H9 (cell line): Measurements from ENCODE around the gene RNF32. TPM values are rescaled to one million over a fixed set of nuclear protein-coding genes. Genes with fewer than 3 reads are reported as not detected.

Experiments used
- DNase-seq: peaks from one replicate; pipeline ENCODE4 v3.0.0-alpha.2; 2017
- H2AFZ ChIP-seq: one replicate; pipeline ENCODE4 v1.6.1; 2013; ENCODE audit warnings: mild to moderate bottlenecking, low read length, control low read depth, moderate library complexity
- H2AK5ac ChIP-seq: 2 replicates; pipeline ENCODE4 v1.6.1; 2013; ENCODE audit warnings: low read length, control low read depth, mixed read lengths; ENCODE audit not compliant: insufficient read length
- H2BK120ac ChIP-seq: one replicate; pipeline ENCODE4 v1.6.1; 2013; ENCODE audit warnings: low read depth, mild to moderate bottlenecking, low read length, control low read depth, inconsistent platforms; ENCODE audit not compliant: poor library complexity, severe bottlenecking
- H2BK12ac ChIP-seq: 2 replicates; pipeline ENCODE4 v1.6.1; 2013; ENCODE audit warnings: low read length, control low read depth, mixed read lengths, low read depth; ENCODE audit not compliant: insufficient read length
- H2BK15ac ChIP-seq: 2 replicates; pipeline ENCODE4 v1.6.1; 2013; ENCODE audit warnings: low read depth, low read length, control low read depth
- H2BK20ac ChIP-seq: one replicate; pipeline ENCODE4 v1.6.1; 2013; ENCODE audit warnings: low read depth, mild to moderate bottlenecking, low read length, control low read depth, inconsistent platforms; ENCODE audit not compliant: poor library complexity, severe bottlenecking
- H2BK5ac ChIP-seq: 2 replicates; pipeline ENCODE4 v1.6.1; 2013; ENCODE audit warnings: low read length, control low read depth, mixed read lengths; ENCODE audit not compliant: insufficient read length
- H3K14ac ChIP-seq: 2 replicates; pipeline ENCODE4 v1.6.1; 2013; ENCODE audit warnings: low read length, control low read depth; ENCODE audit not compliant: insufficient read depth
- H3K18ac ChIP-seq: 2 replicates; pipeline ENCODE4 v1.6.1; 2013; ENCODE audit warnings: low read depth, mild to moderate bottlenecking, mixed read lengths, low read length, control low read depth; ENCODE audit not compliant: insufficient read length
- H3K23ac ChIP-seq: 2 replicates; pipeline ENCODE4 v1.6.1; 2013; ENCODE audit warnings: low read length, control low read depth, mixed read lengths, low read depth; ENCODE audit not compliant: insufficient read length
- H3K23me2 ChIP-seq: 2 replicates; pipeline ENCODE4 v1.6.1; 2013; ENCODE audit warnings: low read depth, mild to moderate bottlenecking, mixed read lengths, low read length, control low read depth; ENCODE audit not compliant: insufficient read length, poor library complexity, severe bottlenecking
- H3K27ac ChIP-seq: 2 replicates; pipeline ENCODE4 v1.5.1; 2013; ENCODE audit warnings: low read length, control low read depth, mixed read lengths, low read depth; ENCODE audit not compliant: insufficient read length
- H3K27me3 ChIP-seq: 2 replicates; pipeline ENCODE4 v1.6.1; 2013; ENCODE audit warnings: low read length, control low read depth, inconsistent platforms; ENCODE audit not compliant: insufficient read depth
- H3K4ac ChIP-seq: 2 replicates; pipeline ENCODE4 v1.6.1; 2013; ENCODE audit warnings: low read depth, mild to moderate bottlenecking, control low read depth, inconsistent platforms, low read length, moderate library complexity
- H3K4me1 ChIP-seq: 2 replicates; pipeline ENCODE4 v1.6.1; 2013; ENCODE audit warnings: low read length, control low read depth, inconsistent platforms; ENCODE audit not compliant: insufficient read depth
- H3K4me2 ChIP-seq: 2 replicates; pipeline ENCODE4 v1.6.1; 2013; ENCODE audit warnings: low read length, control low read depth, mixed read lengths; ENCODE audit not compliant: insufficient read length, insufficient read depth
- H3K56ac ChIP-seq: 2 replicates; pipeline ENCODE4 v1.6.1; 2013; ENCODE audit warnings: low read depth, mild to moderate bottlenecking, mixed read lengths, low read length, control low read depth; ENCODE audit not compliant: insufficient read length
- H3K79me1 ChIP-seq: 2 replicates; pipeline ENCODE4 v1.6.1; 2013; ENCODE audit warnings: low read depth, mild to moderate bottlenecking, moderate library complexity, low read length, control low read depth, inconsistent platforms; ENCODE audit not compliant: insufficient read depth, poor library complexity, severe bottlenecking
- H3K79me2 ChIP-seq: 2 replicates; pipeline ENCODE4 v1.6.1; 2013; ENCODE audit warnings: low read length, control low read depth, inconsistent platforms; ENCODE audit not compliant: insufficient read depth
- H3K9ac ChIP-seq: 2 replicates; pipeline ENCODE4 v1.6.1; 2013; ENCODE audit warnings: low read length, control low read depth, mixed read lengths; ENCODE audit not compliant: insufficient read length; ENCODE audit errors: extremely low read depth
- H3K9me3 ChIP-seq: one replicate; pipeline ENCODE4 v1.6.1; 2013; ENCODE audit warnings: low read depth, low read length, inconsistent platforms; ENCODE audit not compliant: control insufficient read depth
- H3T11ph ChIP-seq: one replicate; pipeline ENCODE4 v1.6.1; 2013; ENCODE audit warnings: mild to moderate bottlenecking, low read length, control low read depth, inconsistent platforms
- H4K20me1 ChIP-seq: one replicate; pipeline ENCODE4 v1.6.1; 2013; ENCODE audit not compliant: control insufficient read depth, insufficient read length, insufficient read depth
- H4K5ac ChIP-seq: 2 replicates; pipeline ENCODE4 v1.6.1; 2013; ENCODE audit warnings: low read depth, mild to moderate bottlenecking, mixed read lengths, low read length, control low read depth; ENCODE audit not compliant: insufficient read length
- H4K8ac ChIP-seq: replicated peaks from 2 replicates; pipeline ENCODE4 v1.6.1; 2013; ENCODE audit warnings: low read length, control low read depth, mixed read lengths, low read depth; ENCODE audit not compliant: insufficient read length
- H4K91ac ChIP-seq: 2 replicates; pipeline ENCODE4 v1.6.1; 2013; ENCODE audit warnings: low read depth, mild to moderate bottlenecking, moderate library complexity, mixed read lengths, low read length, control low read depth; ENCODE audit not compliant: insufficient read length
- H3K27ac Mint-ChIP-seq, 3 experiments: 2 replicates in 2 of 3; 3 replicates in 1 of 3; pipeline ENCODE4 v1.8.0; 2020 to 2021; ENCODE audit warnings: mixed read lengths in 3 of 3, mild to moderate bottlenecking in 1 of 3, moderate library complexity in 1 of 3
- H3K27me3 Mint-ChIP-seq: 2 replicates; pipeline ENCODE4 v1.8.0; 2021; ENCODE audit warnings: low read depth, mild to moderate bottlenecking, moderate library complexity, mixed read lengths
- H3K36me3 Mint-ChIP-seq, 3 experiments: 2 replicates in 2 of 3; 3 replicates in 1 of 3; pipeline ENCODE4 v1.8.0; 2020 to 2021; ENCODE audit warnings: low read depth in 3 of 3, mixed read lengths in 3 of 3; ENCODE audit not compliant: insufficient read depth in 1 of 3
- H3K4me1 Mint-ChIP-seq, 2 experiments: 2 replicates each; pipeline ENCODE4 v1.8.0; 2020; ENCODE audit warnings: mixed read lengths in 2 of 2
- H3K4me3 Mint-ChIP-seq, 2 experiments: 2 replicates in 1 of 2; 3 replicates in 1 of 2; pipeline ENCODE4 v1.8.0; 2020 to 2021; ENCODE audit warnings: mild to moderate bottlenecking in 2 of 2, mixed read lengths in 2 of 2, moderate library complexity in 1 of 2
- H3K9me3 Mint-ChIP-seq, 2 experiments: 2 replicates in 1 of 2; 3 replicates in 1 of 2; pipeline ENCODE4 v1.8.0; 2020; ENCODE audit warnings: mild to moderate bottlenecking in 2 of 2, mixed read lengths in 2 of 2, moderate library complexity in 1 of 2
- WGBS: extraction: QIAGEN DNeasy Blood & Tissue Kit; methylation state at CpG from one replicate; pipeline ENCODE4 v1.1.7; 2013; ENCODE audit warnings: missing lambda C conversion rate, low lambda C conversion rate, mixed read lengths; ENCODE audit not compliant: insufficient read length; ENCODE audit errors: extremely low coverage; 5-methylcytosine and 5-hydroxymethylcytosine counted together
- total RNA-seq: library from RNA; stranded (reverse); gene quantifications from 2 replicates; pipeline ENCODE4 v1.2.1, GENCODE V29; 2021
- TF ChIP-seq, protein P1 (sequence below): fragments of 200-600 bp; sonication (generic); conservative IDR thresholded peaks from 3 replicates; pipeline ENCODE4 v1.8.0; 2021; ENCODE audit warnings: antibody characterized with exemption, mild to moderate bottlenecking

RNF32 gene
- total RNA-seq, 1 experiment from 2014 or later: 0.90 TPM

DNA sequence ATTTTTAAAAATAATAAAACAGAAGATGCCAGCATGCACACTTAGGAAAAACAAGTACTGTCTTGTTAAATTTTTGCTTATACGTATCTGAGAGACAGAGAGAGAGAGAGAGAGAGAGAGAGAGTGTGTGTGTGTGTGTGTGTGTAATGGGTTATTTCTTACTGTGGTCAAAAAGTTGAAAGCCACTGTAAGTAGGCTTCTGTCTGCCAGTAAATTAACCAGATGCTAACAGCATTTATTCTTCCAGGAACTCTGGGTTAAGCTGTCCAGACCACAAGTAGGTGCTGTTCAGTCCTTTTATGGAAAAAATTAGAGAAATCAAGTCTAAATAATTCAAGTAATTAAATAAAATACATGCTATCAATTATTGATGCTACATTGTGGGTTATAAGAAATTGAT is 39.7 kb downstream of the RNF32 start:
- whole genome bisulfite sequencing: no CpG with 5 or more reads among the region's 1 CpG

More for the DNA sequence above, 39.7 kb downstream of the RNF32 start:
- H3K9me3 Mint-ChIP-seq: no peaks in the 10 kb centered on the region; a peak in 1 of 5 replicates
- no peaks in the 10 kb centered on the region for H3K27me3 Mint-ChIP-seq
- no peak overlapping the region for H3K14ac ChIP-seq
- TF ChIP-seq, protein P1, sequence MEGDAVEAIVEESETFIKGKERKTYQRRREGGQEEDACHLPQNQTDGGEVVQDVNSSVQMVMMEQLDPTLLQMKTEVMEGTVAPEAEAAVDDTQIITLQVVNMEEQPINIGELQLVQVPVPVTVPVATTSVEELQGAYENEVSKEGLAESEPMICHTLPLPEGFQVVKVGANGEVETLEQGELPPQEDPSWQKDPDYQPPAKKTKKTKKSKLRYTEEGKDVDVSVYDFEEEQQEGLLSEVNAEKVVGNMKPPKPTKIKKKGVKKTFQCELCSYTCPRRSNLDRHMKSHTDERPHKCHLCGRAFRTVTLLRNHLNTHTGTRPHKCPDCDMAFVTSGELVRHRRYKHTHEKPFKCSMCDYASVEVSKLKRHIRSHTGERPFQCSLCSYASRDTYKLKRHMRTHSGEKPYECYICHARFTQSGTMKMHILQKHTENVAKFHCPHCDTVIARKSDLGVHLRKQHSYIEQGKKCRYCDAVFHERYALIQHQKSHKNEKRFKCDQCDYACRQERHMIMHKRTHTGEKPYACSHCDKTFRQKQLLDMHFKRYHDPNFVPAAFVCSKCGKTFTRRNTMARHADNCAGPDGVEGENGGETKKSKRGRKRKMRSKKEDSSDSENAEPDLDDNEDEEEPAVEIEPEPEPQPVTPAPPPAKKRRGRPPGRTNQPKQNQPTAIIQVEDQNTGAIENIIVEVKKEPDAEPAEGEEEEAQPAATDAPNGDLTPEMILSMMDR: no peak
- no peak overlapping the region for H2BK5ac ChIP-seq
- H2AK5ac ChIP-seq: no peak overlapping the region
- no peaks in the 10 kb centered on the region for H4K20me1 ChIP-seq
- H3K9me3 ChIP-seq: no peaks in the 10 kb centered on the region
- H3K4ac ChIP-seq: no peak overlapping the region
- no peak overlapping the region for H2BK12ac ChIP-seq
- H3K18ac ChIP-seq: no peak overlapping the region
- H3K36me3 Mint-ChIP-seq: peaks cover 15 to 31% (median 16%) of the 10 kb centered on the region in 3 experiments
- H3K4me1 ChIP-seq: no peaks in the 10 kb centered on the region
- no peak overlapping the region for H3K9ac ChIP-seq
- H4K8ac ChIP-seq: no peak overlapping the region
- no peaks in the 10 kb centered on the region for H3K27me3 ChIP-seq
- H2BK15ac ChIP-seq: no peak overlapping the region
- no peaks in the 10 kb centered on the region for H3K23me2 ChIP-seq
- H4K91ac ChIP-seq: no peak overlapping the region
- no peak for DNase-seq
- H2AFZ ChIP-seq: no peak overlapping the region
- H3K79me2 ChIP-seq: no peaks in the 10 kb centered on the region
- no peak overlapping the region for H3K4me3 Mint-ChIP-seq
- no peak overlapping the region for H3K23ac ChIP-seq
- H3K79me1 ChIP-seq: no peaks in the 10 kb centered on the region
- H3K27ac ChIP-seq: no peak overlapping the region
- H4K5ac ChIP-seq: no peak overlapping the region
- no peak overlapping the region for H3K27ac Mint-ChIP-seq
- no peak overlapping the region for H2BK120ac ChIP-seq
- H3K4me1 Mint-ChIP-seq: peaks cover 2 to 5% of the 10 kb centered on the region in 2 experiments; a peak in 3 of 4 replicates
- no peak overlapping the region for H3T11ph ChIP-seq
- no peak overlapping the region for H2BK20ac ChIP-seq
- no peak overlapping the region for H3K4me2 ChIP-seq
- no peak overlapping the region for H3K56ac ChIP-seq
